ENCODE measurements around the gene MYRIP. TPM values are rescaled to one million over a fixed set of nuclear protein-coding genes. Genes with fewer than 3 reads are reported as not detected.

The MYRIP gene
- total and polyA plus RNA-seq, 12 donors: 0.45 to 2.7 (median 1.3) TPM

DNA sequence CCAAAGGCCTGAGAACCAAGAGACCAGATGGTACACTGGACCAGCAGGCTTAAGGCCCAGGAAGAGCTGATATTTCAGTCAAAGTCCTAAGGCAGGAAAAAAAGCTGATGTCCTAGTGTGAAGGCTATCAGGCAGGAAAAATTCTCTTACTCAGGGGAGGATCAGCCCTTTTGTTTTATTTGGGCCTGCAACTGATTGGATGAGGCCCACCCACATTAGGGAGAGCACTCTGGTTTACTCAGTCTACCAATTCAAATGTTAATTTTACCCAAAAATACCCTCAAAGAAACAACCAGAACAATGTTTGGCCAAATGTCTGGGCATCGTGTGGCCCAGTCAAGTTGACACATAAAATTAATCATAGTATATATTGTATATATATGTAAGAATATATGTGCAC is 24.5 kb upstream of the MYRIP start:
- DNase-seq: no peak
- H3K4me3 ChIP-seq: no peak overlapping the region
- H3K27ac ChIP-seq: no peak overlapping the region
- no peak for ATAC-seq
- H3K36me3 ChIP-seq: no peaks in the 10 kb centered on the region
- H3K27me3 ChIP-seq: no peaks in the 10 kb centered on the region
- no peaks in the 10 kb centered on the region for H3K9me3 ChIP-seq
- peaks cover 0 to 6% (median 0%) of the 10 kb centered on the region in 9 donors for H3K4me1 ChIP-seq
- TF ChIP-seq, protein P1, sequence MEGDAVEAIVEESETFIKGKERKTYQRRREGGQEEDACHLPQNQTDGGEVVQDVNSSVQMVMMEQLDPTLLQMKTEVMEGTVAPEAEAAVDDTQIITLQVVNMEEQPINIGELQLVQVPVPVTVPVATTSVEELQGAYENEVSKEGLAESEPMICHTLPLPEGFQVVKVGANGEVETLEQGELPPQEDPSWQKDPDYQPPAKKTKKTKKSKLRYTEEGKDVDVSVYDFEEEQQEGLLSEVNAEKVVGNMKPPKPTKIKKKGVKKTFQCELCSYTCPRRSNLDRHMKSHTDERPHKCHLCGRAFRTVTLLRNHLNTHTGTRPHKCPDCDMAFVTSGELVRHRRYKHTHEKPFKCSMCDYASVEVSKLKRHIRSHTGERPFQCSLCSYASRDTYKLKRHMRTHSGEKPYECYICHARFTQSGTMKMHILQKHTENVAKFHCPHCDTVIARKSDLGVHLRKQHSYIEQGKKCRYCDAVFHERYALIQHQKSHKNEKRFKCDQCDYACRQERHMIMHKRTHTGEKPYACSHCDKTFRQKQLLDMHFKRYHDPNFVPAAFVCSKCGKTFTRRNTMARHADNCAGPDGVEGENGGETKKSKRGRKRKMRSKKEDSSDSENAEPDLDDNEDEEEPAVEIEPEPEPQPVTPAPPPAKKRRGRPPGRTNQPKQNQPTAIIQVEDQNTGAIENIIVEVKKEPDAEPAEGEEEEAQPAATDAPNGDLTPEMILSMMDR (IDR thresholded peaks at IDR 0.05): no peak
- 92 to 96% methylated on average over 1 of the region's 1 CpG for WGBS, 2 donors
- intact Hi-C loops (cut with DNase I): loop anchor here in 1 of 10 donors (2.0 kb wide), 1 partner anchor 58 kb away; no protein-coding TSS in a partner anchor

DNA sequence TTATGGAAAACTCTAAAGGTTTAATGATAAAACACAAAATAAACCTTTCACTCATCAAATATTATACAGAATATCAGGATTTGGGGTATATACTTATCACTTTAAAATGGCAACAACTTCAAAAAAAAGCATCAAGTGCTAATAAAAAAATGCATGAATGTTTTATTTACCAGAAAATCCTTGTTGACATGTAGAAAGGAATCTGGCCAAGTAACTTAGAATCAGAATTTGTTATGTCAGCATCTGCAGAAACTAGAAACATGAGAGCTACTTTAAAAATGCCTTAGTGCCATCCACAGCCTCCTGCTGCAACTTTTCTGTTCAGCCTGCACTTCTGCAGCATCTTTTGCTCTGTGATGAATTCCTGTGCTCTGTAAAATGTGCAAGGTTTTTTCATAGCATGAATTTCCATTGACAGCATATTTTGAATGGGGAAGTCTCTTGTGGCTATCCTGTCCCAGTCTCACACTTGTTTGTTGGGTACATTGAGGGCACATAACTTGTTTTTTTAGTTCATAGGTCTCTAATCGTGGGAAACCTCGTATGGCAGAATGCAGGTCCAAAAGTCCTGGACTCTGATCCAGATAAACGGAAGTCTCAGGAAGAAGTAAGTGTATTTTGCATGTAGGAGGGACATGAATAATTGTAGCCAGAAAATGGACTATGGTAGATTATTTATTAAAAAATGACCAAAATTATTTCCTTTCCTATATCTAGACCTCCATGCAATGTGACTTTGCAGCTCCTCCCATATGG is 21.1 kb upstream of the MYRIP start:
- Histone ChIP-seq H3K36me3 (no peaks in the 10 kb centered on the region), H3K27ac (no peak overlapping the region), H3K4me3 (no peak overlapping the region), H3K4me1 (no peaks in the 10 kb centered on the region), H3K9me3 (no peaks in the 10 kb centered on the region), H3K27me3 (no peaks in the 10 kb centered on the region)
- TF ChIP-seq, protein P1 (IDR thresholded peaks at IDR 0.05): no peak
- WGBS, 2 donors: 80 to 90% methylated on average over 3 of the region's 3 CpGs
- no peak for DNase-seq
- no peak for ATAC-seq
- intact Hi-C loops (cut with DNase I): no loop called here

DNA sequence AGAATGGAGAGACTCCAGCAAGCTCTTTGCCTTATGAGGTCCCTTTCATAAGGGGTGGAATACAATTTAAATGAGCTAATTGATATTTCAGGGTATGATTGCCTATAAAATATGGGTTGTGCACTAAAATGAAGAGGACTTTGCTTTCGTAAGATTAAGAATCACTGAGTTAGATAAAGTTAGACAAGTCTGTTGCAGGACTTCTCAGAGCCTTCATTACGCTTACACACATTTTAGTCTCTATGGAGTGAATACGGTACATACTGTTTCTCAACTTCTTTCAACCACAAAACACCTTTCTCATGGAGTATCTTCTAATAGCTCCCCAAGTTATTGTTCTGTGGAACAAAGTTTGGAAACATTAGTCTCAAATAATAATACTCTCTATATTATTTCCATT is 17.8 kb upstream of the MYRIP start:
- DNase-seq (no peak), ATAC-seq (no peak)
- Histone ChIP-seq H3K36me3 (no peaks in the 10 kb centered on the region), H3K27me3 (no peaks in the 10 kb centered on the region), H3K4me1 (no peaks in the 10 kb centered on the region), H3K4me3 (no peak overlapping the region), H3K27ac (no peak overlapping the region), H3K9me3 (peaks cover 0 to under 1% (median 0%) of the 10 kb centered on the region in 11 donors)
- WGBS, 2 donors: 95% methylated on average over 3 of the region's 3 CpGs
- intact Hi-C loops (cut with DNase I): no loop called here
- TF ChIP-seq, protein P1 (IDR thresholded peaks at IDR 0.05): no peak

DNA sequence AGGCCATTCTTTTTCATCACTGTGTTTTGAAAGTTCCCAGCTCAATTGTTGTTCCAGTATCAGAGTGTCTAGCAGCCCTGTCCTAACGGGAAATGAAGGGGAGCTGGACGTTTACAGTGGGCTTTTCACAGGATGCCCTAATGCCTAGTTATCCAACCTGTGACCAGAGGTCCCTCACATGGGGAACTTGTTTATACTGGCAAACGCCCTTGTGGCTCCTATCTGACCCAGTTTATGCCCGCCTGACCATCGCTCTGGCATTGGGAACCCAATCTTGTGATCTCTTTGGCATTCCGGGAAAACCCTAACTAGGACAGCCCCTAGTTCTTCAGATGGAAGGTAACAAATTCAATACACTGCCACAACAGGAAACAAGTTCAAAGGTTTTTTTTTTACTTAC is 14.5 kb upstream of the MYRIP start:
- H3K36me3 ChIP-seq: no peaks in the 10 kb centered on the region
- no peak overlapping the region for H3K27ac ChIP-seq
- ATAC-seq (no peak), DNase-seq (no peak)
- H3K27me3 ChIP-seq: no peaks in the 10 kb centered on the region
- TF ChIP-seq, protein P1 (IDR thresholded peaks at IDR 0.05): no peak
- WGBS, 2 donors: 75 to 77% methylated on average over 6 of the region's 6 CpGs
- intact Hi-C loops (cut with DNase I): no loop called here
- no peak overlapping the region for H3K4me3 ChIP-seq
- peaks cover 0 to 3% (median 0%) of the 10 kb centered on the region in 11 donors for H3K9me3 ChIP-seq
- no peaks in the 10 kb centered on the region for H3K4me1 ChIP-seq

All from heart right ventricle (tissue), 16 donors.